Uterus (tissue), 2 donors: ENCODE measurements around the gene HOMER2.

Experiments
- CTCF ChIP-seq, 4 experiments: fragments of 200-600 bp in 2 of 4; fragments of 450-650 bp in 2 of 4; sonication (generic) in 2 of 4; IDR thresholded peaks; one replicate each; pipeline ENCODE4 v1.5.1; 2016 to 2019; ENCODE audit warnings: antibody characterized with exemption in 4 of 4, mild to moderate bottlenecking in 2 of 4, moderate library complexity in 1 of 4
- POLR2A ChIP-seq, 2 donors: fragments of 450-650 bp; IDR thresholded peaks; one replicate each; pipeline ENCODE4 v1.6.1; 2016; ENCODE audit warnings: antibody characterized with exemption in 2 of 2, mild to moderate bottlenecking in 1 of 2, moderate library complexity in 1 of 2

DNA sequence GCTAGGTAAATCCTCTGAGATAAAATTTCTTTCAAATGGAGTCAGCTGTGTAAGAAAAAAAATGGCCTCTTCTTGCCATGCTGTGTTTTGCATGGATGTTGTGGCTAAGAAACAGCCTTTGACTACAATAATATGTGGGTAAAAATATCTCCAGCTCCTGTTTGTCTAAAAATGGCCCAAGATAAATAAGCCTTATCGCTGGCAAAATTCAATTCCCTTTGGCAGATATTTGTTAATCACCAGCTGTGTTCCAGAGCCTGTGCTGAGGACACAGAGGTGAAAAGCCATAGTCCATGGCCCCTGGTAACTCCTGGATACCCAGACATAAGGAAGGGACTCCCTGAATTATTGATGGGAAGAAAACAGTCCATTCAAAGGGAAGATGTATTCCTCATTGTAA lies 18.2 kb upstream of the HOMER2 start:
- no peak for TF ChIP-seq POLR2A (IDR thresholded peaks at IDR 0.05)
- no peak for TF ChIP-seq CTCF (IDR thresholded peaks at IDR 0.05)
